Stomach (tissue), 4 donors: ENCODE results near the gene PLCB1.

Source experiments
- EP300 ChIP-seq: sonication (generic); formaldehyde crosslinking; IDR thresholded peaks from one replicate; pipeline ENCODE4 v1.6.1; 2017; ENCODE audit warnings: antibody characterized with exemption
- POLR2A ChIP-seq, 4 donors: fragments of 450-650 bp; IDR thresholded peaks; one replicate each; pipeline ENCODE4 v1.6.1; 2016; ENCODE audit warnings: antibody characterized with exemption in 4 of 4, control low read depth in 2 of 4, mild to moderate bottlenecking in 1 of 4, moderate library complexity in 1 of 4

DNA sequence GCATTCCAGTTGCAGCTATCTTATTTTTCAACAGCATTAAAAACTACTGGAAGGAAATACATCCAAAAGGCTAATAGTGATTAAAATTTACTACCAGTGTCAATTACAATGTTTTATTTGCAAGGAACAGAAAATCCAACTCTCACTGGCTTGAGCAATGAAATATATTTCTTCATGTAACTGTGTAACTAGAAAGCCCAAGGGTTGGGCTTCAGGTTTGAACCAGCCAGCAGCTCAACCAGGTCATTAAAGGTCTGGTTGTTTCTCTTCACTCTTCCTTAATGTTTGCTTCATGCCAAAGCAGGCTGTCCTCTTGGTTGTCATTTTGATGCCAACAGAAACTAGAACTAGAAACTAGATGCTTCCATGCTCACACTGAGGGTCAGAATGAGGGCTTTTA, 437.7 kb downstream of the PLCB1 start:
- TF ChIP-seq POLR2A (IDR thresholded peaks at IDR 0.05): no peak
- TF ChIP-seq EP300: no peak
